GM21423 (cell line): ENCODE results near the gene ULBP1.
"Not testable (repeated sequence)": the region's sequence is repeated elsewhere in the genome, so short reads cannot be mapped to it uniquely, and the experiment has no call there.

Experiments
- ATAC-seq: cut with Tn5 transposase; IDR thresholded peaks from one replicate; pipeline ENCODE4 v1.9.1; 2021; ENCODE audit warnings: mild to moderate bottlenecking, moderate library complexity; ENCODE audit not compliant: unreplicated experiment

The ULBP1 gene

GRCh38 chr6:149963462-149964307 lies at the start of gene ULBP1:
Gene ULBP1 (plus strand): TSS chr6:149963943. CDS start chr6:149964050, 107 bp downstream.
- ATAC-seq = peak; percentile 49

GRCh38 chr6:149915970-149916865 lies 47.5 kb upstream of the ULBP1 start:
- no peak for ATAC-seq

- no peak for ATAC-seq
Observed at GRCh38 chr6:149917679-149918078, 46.1 kb upstream of the ULBP1 start.

- no peak for ATAC-seq
Observed at GRCh38 chr6:149918151-149918905, 45.4 kb upstream of the ULBP1 start.

GRCh38 chr6:149919126-149919833 lies 44.5 kb upstream of the ULBP1 start:
- not testable (repeated sequence) for ATAC-seq

GRCh38 chr6:149919834-149920225 lies 43.9 kb upstream of the ULBP1 start:
- ATAC-seq = no peak

GRCh38 chr6:149921361-149921760 lies 42.4 kb upstream of the ULBP1 start:
- no peak for ATAC-seq

- not testable (repeated sequence) for ATAC-seq
Observed at GRCh38 chr6:149922091-149922490, 41.7 kb upstream of the ULBP1 start.

GRCh38 chr6:149922642-149923326 lies 41.0 kb upstream of the ULBP1 start, which contains the start of gene RAET1G:
Gene RAET1G (minus strand): TSS chr6:149923121. CDS start chr6:149923010, 111 bp downstream.
- no peak for ATAC-seq

GRCh38 chr6:149923327-149923986 lies 40.3 kb upstream of the ULBP1 start:
- no peak for ATAC-seq

- ATAC-seq = no peak
Observed at GRCh38 chr6:149924206-149924932, 39.4 kb upstream of the ULBP1 start.

- no peak for ATAC-seq
Observed at GRCh38 chr6:149924933-149925252, 38.9 kb upstream of the ULBP1 start.

GRCh38 chr6:149925253-149925973 lies 38.3 kb upstream of the ULBP1 start:
- ATAC-seq = no peak

- no peak for ATAC-seq
Observed at GRCh38 chr6:149925974-149926777, 37.6 kb upstream of the ULBP1 start.

GRCh38 chr6:149927025-149927424 lies 36.7 kb upstream of the ULBP1 start:
- not testable (repeated sequence) for ATAC-seq

- no peak for ATAC-seq
Observed at GRCh38 chr6:149929422-149929821, 34.3 kb upstream of the ULBP1 start.

- no peak for ATAC-seq
Observed at GRCh38 chr6:149931501-149931900, 32.2 kb upstream of the ULBP1 start.
